ENCODE results near the gene PAX6.

PAX6 gene

DNA sequence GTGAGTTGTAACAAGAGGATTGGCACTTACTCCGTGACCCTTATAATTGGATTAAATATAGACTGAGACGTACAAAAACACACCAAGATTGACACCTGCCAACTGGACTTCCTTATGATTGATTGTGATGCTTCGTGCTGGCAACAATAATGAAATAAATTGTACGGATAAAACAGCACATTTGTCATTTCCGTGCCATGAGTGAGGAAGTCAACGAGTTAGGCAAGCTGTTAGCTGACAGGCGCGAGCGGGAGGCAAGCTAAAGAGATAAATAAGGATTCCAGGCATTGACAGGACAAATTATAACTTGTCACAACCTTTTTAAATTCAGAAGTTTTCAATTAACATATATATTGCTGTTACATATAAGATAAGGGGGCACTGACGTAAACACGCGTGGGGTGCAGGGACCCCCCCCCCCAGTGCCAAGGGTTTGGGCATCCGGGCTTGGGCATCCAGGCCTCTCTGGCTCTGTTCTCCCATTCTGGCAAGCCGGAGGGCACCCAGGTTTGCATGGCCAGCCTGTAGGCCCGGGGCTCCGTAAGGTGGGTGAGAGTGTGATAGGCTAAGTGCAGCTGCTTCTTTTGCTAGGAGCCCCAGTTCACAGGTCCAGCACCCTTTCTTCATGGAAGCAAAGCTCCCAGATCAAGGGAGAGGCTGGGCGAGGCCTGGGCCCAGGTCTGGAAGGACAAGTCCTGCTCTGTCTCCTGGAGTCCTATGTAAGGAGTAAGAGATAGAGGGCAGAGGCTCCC, 11.2 kb upstream of the PAX6 start:
- no peak for DNase-seq

DNA sequence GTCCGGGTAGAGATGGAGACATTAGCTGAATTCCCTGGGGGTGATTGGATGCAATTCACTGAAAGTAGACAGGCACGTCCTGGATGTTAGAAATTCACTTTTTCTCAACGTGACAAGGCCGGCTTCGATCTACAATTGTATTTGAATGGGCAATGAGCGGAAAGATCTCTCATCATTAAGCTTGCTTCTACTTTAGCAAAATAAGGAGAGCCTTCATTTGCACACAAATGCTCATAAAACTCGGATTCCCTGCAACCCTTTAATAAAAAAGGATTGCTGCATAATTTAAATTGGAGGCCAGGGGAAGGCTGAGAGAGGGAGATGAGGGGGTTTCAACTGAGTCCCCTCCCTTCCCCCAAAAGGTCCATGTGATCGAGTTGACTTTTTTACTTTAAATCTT, 10.6 kb upstream of the PAX6 start:
- DNase-seq, result no peak

DNA sequence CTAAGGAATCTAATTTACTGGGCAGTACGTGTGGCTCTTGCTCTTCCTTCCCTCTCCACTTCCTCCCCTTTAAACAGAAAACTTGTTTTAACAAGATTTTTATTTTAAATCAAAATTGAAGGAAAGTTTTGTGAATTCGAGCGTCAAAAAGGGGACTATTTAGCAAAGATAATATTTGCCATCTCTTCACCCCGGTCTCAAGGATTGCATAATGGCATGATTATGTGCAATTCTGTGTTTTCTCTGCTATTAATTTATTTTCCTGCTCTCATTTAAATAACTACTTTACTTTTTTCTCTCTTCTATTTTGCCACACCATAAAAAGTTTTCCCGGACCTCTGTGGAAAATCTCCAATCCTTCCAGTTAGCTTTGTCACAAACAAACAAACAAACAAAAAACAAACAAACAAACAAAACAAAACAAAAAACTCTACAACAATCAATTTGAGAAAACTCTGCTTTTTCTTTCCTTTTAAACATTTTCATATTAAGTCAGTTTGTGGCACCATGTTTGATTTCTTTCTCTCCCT, 10.2 kb upstream of the PAX6 start:
- no peak for DNase-seq

DNA sequence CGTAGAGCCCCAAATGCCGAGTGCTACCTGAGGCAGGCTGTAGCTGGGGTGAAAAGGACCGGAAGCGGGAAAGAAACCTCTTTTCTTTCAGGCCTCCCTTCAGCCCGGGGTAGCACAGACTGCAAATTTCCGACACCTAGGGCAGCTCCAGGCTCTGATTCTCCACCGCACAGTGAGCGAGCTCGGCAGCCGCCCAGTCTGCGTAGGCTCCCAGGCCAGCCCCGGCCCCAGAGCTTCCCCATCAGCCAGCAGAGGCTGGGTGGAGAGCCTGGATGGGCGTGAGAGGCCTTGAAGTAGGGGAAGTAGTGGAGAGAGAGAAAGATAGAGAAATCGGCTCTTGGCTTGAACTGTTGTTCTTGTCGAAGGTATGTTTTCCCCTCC, 9.3 kb upstream of the PAX6 start:
- no peak for DNase-seq

DNA sequence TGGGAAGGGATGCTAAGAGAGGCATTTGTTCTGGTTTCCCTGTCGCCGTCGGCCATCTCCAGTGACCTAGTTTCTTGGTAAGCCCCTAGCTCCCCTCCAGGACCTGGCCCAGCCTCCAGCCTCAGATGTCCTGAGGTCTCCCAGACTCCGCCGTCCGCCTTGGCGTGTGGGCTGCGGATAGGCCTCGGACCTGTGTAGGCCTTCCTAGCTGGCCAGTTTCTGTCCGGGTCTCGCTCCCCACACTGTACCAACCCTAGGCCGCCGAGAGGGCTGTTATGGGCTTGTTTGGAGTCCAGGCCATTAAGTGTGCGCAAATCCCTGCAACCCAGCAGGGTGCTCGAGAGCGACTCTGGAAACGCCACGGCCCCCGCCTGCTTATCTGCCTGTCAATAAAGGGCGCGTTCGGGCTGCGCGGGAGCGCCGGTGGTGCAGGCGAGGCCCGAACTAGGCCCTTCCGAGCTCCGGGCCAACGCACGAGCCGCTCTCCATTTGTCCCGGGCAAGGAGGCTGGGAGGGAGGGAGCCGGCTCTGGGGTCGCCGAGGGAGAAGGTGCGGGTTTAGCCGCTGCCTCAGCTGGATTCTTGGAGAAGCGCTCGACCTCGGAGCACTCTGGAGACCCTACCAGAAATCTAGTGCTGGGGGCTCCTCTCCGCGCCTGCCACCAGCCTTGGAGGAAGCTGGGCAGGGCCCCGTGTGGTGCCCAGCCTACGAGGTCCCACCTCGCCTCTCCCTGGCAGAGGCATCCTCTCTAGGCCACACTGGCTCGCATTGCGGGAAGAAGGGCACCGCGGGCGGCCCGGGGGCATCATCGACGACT, 8.7 kb upstream of the PAX6 start:
- DNase-seq, result no peak

DNA sequence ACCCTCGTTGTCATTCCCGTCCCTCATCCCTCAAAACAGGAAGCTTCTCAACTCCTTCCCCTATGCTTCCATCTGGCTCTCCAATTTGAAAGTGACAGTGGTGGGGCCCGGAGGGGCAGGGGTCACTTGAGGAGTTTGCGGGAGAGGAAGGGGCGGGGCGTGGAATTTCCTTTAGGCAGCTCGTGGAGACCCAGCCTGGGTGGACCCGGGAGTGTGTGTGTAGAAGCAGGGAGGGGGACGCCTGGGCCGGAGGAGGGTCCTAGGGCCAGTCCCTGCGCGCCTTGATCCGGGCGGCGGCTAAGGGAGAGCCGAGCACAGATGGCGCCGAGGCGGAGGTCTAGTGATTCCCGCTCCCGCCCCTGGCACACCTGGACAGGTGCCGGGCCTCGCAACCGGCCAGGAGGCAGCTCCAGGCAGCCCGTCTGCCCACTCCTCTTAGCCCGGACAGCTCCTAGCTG, 7.8 kb upstream of the PAX6 start:
- DNase-seq, result no peak

DNA sequence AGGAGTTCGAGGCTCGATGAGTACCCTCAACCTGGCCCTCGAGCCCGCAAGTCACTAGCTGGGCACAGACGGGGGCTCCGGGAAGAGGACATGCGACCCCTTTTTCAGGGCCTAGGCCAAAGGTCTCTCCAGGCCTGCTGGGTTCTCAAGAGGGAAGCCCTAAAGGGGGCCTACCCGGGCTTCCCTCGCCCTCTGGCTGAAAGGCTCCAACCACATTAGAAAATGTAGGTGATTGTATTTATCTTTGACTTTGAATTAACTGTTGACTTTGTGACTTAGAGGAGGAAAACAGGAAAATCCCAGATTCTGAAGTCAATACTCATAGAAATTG, 7.3 kb upstream of the PAX6 start:
- no peak for DNase-seq

DNA sequence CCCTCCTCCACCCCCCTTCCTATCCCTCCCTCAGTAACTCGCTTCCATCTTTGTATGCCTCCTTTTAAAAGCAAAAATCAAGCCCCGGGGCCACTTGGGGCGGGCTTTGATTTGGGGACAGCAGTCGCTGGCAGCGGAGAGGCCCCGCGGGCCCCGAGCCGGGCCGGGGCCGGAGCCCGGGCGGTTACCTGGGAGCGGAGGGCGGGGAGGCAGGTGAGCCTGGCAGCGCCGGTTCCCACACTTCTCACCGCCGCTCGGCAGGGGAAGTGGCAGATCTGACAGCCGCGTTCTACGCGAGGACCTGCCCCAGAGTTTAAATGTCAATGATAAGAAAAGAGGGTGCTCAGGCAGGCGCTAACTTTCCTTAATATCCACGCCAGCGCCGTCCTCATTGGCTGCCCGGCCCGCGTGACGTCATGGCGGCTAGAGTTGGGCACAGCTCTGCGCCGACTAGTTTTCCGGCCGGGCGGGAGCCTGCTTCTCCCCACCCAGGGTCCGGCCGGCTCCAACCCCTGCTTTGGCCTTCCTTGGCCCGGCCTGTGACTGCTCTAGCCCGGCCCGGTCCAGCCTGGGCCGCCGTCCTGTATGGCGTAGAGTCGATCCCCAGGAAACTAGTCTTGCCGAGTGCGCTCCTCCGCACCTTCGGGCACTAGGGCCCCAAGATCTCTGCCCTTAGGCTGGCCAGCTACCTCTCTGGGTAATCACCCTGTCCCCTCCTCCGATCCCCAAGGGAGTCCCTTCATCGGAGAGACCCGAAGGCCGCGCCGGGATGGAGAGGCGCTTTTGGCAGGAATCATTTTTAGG, 6.7 kb upstream of the PAX6 start:
- DNase-seq, result no peak

DNA sequence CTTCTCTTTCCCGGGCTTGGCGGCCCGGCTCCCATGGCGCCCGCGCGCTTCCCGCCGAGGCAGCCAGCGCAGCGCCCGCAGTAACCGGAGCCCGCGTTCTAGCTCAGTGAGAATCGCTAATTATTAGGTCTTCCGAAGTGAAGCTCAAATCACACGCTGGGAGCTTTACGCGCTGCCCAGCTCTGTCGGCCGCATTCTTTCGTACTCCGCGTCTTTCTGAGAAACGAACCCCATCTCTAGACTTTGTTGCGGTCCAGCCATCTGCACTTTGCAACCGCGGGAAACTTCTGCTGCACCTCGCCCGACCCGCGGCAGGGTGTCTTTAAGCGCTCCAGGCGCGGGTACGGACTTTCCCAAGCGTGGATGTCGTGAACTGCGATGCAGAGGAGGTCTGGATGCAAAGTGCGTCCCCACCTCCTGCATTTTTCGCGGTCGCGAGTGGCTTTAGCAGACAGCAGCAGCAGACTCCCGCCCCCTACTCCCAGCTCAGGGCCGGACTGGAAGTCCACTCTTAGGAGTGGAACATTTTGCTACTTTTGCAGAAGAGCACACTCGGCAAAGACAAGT, 6.0 kb upstream of the PAX6 start:
- no peak for DNase-seq

DNA sequence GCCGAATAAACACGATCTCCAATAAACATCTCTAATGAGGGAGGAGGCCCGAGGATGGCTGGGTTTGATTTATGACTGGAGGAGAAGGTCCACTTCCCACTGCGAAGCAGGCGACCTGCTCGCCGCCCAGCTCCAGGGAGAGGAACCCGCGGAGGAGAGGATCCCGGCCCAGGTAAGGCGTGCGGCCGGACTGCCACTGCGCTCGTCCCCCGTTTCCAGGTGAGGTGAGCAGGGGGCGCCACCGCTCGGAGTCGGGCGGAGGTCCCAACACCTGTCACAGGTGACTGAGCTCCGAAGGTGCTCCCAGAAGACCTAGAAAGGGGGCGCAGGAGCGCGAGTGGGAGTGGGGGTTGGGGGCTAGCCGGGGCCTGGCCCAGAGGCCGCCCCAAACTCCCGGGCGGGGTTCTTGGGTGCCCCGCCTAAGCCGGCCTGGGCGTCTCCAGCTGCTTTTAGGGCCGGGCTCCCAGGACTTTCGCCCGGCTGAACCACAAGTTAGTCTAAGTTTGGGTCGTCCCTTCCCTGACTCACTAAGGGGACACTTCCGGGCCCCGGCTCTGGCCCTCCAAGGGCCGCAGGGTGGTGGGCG, 5.4 kb upstream of the PAX6 start:
- no peak for DNase-seq

DNA sequence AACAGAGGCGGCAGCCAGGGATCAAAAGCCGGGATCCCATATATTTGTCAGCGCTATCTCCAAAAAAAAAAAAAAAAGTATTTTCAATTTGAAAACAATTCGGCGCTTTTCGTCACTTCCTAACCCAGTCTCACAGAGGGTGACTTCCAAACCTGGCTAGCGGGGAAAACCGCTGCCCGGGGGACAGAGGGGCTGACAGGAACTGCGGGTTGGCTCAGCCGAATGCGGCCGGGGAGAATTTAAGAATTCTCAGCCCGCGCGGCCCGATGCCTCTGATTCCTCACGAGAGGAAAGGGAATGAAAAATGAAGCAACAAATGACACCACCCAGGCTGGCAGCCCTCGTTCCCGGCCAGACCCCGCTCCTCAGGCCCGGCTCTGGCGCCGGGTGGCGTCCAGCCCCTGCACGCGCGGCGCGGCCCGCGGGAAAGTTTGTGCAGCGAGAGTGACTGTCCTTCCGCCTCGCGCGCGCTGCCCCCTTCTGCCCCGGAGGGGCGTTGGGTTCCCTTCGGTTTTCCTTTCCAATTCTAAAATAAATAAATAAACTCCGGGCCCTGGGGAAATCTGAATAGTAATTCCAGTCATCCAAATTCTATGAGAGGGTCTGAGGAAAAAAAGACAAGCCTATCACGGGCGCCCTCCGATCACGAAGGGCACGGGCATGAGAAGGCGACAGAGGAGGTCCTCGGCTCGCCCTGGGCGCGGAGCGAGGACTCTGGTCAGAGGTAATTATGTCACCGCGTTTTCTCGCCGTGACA, 4.8 kb upstream of the PAX6 start:
- no peak for DNase-seq

DNA sequence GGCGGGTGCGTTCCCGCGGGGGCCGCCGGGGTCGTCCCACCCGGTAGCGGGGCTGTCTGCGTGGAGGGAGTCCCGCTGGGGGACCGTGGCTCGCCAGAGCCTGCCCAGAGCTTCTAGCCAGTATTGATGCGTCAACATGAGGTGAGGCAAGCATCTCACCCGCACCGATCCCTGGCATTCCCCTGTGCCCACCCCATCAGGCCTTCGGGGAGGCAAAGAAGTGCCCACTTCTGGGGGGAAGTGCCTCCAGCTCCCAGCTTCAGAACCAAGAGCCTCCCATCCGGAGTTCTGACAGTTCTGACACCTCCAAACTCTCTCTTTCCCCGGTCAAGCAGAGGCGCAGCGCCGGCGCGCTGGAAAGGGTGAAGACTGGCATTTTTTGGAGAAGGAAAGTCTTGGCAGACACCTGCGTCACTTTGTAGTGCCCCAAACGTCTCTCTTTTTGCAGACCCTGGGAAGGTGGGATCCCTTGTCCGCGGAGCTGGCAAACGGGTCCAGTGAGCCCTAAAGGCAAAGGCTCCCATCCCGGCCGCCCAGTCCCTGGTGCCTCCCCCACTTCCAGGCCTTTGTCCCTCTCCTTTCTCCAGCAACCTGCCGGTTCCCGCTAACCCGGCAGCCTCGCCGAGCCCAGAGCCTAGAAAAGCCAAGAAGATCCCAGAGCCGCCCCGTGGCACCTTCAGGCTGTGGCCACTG, 3.2 kb upstream of the PAX6 start:
- DNase-seq, result no peak

DNA sequence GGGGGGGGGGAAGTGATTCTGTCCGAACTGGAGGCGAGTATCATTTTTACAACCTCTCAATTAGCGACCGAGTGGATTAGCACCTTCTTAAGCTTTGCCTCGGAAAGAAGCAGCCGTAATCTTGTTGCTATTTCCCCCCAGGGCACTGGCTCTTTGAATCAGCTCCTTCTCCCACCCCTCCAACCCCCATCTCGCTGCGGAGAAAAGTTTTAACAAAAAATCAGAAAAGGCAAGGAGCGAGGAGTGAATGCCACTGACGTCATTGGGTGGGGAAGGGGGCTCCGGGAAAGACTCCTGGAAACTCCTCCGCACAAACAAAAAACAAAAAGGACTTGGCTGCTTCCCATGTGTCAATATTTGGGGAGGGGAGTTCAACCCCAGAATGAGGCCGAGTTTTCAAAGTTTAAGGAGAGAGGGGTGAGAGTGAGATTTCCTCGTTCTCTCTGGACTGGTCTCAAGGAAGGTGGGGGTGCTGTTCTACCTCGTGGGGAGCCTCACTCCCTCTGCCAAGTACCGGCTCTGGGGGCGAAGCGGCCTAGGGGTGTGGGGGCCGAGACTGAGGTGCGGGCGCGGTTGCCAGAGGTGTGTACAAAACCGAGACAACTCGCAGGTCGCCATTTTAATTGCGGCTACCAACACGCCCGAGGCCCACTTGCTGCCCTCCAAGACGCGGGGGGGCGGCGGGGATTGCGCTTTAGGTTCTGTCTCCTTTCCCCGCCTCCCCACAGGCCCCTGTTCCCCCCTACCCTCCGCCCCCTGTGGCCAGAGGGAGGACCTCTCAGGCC, 2.5 kb upstream of the PAX6 start:
- DNase-seq, result no peak

DNA sequence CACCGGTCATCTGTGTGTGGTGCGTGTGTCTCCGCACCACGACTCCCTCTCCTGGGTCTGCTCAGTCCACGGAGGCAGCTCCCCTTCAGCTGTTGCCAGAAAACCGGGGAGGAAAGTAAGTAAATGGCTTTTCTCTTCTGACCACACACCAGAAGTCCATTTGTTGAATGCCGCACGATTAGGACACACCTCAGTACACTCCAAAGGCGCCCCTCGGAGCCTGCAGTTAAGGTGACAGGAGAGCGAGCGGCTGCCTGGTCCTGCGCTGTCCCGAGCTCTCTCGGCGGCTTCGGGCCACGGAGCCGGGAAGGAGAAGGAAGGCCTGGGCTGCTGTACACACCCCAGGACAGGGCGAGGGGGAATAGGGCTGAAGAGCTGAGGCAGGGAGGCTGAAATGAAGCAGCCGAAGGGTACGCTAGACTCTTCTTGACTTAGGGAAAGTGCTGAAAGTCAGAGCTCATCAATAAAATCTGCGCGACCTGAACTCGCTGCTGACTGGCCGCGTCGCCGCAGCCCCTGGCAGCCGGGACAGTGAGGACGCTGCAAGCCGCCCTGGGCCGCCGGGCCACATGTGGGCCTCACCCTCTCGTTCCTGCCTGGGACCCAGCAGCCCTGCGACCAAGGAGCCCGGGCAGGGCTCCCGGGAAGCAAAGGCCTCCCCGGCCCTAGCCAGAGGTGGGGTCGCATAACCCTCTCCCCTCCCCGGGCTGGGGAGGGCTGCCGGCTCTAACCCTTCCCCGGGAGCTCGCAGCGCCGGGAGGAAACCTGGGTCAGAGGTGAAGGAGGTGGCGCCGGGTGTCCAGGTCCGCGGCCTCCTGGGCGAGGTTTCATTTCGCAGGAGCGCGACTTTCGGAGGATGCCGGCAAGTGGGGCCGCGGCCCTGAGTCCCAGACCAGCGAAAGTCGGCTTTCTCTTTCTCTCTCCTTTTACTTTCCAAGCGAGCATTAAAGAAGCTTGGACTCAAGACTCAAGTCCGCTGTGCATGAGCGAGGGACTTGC, 1.6 kb upstream of the PAX6 start:
- no peak for DNase-seq

DNA sequence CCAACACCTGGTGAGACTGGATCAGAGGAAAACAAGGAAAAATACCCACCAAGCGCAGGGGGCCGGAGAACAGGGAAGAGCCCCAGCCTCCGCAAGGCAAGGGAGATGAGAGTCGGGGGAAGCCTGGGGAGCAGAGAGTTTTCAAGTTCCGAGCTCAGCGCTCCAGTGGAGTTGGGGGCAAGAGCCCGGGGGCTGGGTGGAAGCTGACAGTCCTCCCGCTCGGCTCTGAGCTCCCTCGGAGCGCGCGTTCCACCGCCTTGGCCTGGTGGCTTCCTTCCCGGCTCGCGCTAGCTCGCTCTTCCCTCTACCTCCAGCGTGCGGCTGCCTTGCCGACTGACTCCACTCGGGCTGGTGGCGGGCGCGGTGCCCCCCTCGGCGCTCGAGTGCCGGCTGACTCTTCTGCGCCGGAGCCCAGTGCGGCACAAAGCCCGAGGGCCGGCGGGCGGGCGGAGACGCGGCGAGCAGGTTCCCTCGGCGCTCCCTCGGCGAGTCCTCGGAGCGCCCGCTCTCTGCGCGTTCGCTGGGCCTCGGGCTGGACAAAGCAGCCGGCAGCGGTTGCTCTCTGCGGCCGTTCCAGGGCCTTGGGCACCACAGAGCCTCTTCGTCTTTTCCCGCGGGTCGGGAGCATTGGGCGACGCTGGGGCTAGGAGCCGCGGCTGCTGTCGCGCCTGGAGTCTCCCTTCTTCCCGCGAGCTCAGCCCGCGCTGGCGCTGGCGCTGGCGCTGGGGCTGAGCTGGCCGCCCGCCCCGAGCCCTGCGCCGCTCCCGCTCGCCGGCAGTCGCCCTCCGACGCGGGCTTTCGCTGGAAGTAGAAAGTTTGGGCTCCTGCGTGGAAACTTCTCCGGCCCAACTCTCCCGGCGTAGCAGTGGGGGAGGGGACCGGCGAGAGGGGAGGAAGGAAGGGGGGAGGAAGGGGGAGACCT, 1.0 kb downstream of the PAX6 start:
- DNase-seq, result no peak

DNA sequence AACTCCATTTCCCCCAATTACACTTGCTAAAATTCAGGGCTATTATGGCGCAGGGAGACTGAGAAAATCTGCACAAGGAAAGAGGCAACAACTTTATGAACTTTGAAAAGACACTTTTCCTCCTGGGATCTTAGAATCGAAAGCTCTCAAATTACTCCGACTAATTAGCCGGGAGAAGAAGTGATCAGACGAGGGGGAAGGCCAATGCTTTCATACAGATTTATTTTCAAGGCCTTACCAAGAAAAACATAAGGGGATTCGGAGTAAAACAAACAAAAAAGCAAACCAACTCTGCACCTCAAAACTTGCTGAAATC, 1.6 kb downstream of the PAX6 start:
- no peak for DNase-seq

DNA sequence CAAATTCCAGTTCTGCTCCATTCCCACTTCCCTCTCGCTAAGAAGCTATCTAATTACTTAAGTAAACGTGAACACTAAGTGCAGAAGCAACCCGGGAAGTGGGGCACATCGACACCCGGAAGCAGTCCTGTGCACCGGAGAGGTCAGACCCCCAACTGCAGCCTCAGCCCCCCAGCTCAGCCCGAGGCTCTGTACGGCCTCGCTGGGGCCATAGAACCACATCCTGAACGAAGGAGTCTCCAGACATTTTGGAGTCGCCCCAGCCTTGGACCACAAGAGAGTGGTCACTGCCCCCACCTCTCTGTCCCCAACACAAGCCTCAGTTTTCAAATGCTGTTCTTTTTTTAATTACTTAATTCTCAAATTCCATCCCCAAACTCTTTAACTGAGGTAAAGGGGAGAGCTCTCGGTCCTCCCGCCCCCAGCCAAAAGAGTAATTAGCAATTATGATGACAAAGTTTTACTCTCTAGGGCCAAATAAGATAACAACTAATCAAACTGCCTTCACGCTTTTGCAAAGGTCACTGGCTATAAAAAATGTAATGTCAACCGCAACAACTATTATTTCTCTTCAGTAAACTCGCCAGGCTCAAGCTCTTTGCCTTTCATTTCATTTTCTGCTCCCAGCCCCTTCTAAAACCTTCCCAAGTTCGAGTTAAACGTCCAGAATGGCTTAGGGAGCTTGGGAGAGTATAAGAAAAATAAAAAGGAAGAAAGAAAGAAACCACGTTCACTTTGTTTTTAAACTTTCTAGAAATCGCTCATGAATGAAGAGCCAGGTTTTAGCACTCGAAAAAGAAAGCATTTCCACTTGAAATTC, 2.2 kb downstream of the PAX6 start:
- DNase-seq, result no peak
